Ovary (tissue), 9 donors: ENCODE results near the gene EFTUD2. TPM values are rescaled to one million over a fixed set of nuclear protein-coding genes. Genes with fewer than 3 reads are reported as not detected.

Experiments
- DNase-seq, 5 donors: peaks; one replicate each; pipeline ENCODE4 v3.0.0-alpha.2; 2019 to 2020
- H3K27ac ChIP-seq, 2 donors: fragments of 200-600 bp; one replicate each; pipeline versions ENCODE4 v1.5.1 to v1.8.0; 2019 to 2022
- H3K27me3 ChIP-seq: fragments of 200-600 bp; one replicate; pipeline ENCODE4 v1.8.0; 2022
- H3K36me3 ChIP-seq: fragments of 200-600 bp; sonication (generic); one replicate; pipeline ENCODE4 v1.5.1; 2019
- H3K4me1 ChIP-seq: one replicate; pipeline ENCODE4 v1.8.1; 2013; ENCODE audit warnings: mild to moderate bottlenecking, moderate library complexity; ENCODE audit not compliant: insufficient read depth
- H3K4me3 ChIP-seq: fragments of 200-600 bp; sonication (generic); one replicate; pipeline ENCODE4 v1.5.1; 2017
- H3K9me3 ChIP-seq, 2 donors: fragments of 200-600 bp in 1 of 2; sonication (generic) in 1 of 2; one replicate each; pipeline versions ENCODE4 v1.5.1 to v1.8.1; 2013 to 2019; ENCODE audit warnings: mild to moderate bottlenecking in 1 of 2, moderate library complexity in 1 of 2
- EP300 ChIP-seq: sonication (generic); formaldehyde crosslinking; IDR thresholded peaks from one replicate; pipeline ENCODE4 v1.6.1; 2017; ENCODE audit warnings: antibody characterized with exemption
- POLR2A ChIP-seq: fragments of 450-650 bp; IDR thresholded peaks from one replicate; pipeline ENCODE4 v1.6.1; 2017; ENCODE audit warnings: antibody characterized with exemption, mild to moderate bottlenecking, moderate library complexity
- WGBS, 3 donors: extraction: QIAGEN DNeasy Blood & Tissue Kit in 1 of 3; methylation state at CpG; one replicate each; pipeline versions ENCODE4 v1.1.5 to v1.1.7; 2013 to 2017; 5-methylcytosine and 5-hydroxymethylcytosine counted together
- intact Hi-C, 4 donors: fragments of 100-400 bp; cut with DNase I; formaldehyde crosslinking; loops; one replicate each; pipeline versions ENCODE4 v1.11.0 to v1.15.1; 2022 to 2023
- polyA plus RNA-seq, 2 donors: library from polyadenylated mRNA; stranded (reverse); fragments of 200-250 nt in 1 of 2; fragments of 350-450 nt in 1 of 2; fragmentation: Illumina TruSeq in 1 of 2; extraction: RNeasy Lipid Tissue Mini Kit (QIAGEN cat#74804) in 1 of 2; gene quantifications; one replicate each; pipeline ENCODE4 v1.2.3, GENCODE V29; 2013 to 2014
- total RNA-seq, 7 donors: library from RNA; depleted of rRNA in 2 of 7; stranded (reverse); fragments of >200 nt in 2 of 7; fragmentation: NEBNext Ultra II Directional in 3 of 7; extraction: Animal tissue kit (Norgen Biotek cat#: 25700) in 3 of 7; gene quantifications; one replicate each; pipeline versions ENCODE4 v1.1.0 to v1.2.4, GENCODE V29; 2016 to 2023
- TF ChIP-seq, protein P1 (sequence below), 3 donors: fragments of 450-650 bp in 2 of 3; fragments of 200-600 bp in 1 of 3; IDR thresholded peaks; one replicate each; pipeline versions ENCODE4 v1.5.1 to v1.8.0; 2016 to 2022; ENCODE audit warnings: antibody characterized with exemption in 3 of 3, mild to moderate bottlenecking in 1 of 3
- donor health status: DM: no; HTN: no; CAD: no; lungs with moderate emphysema.
- donor health status: DM: no; HTN: no; CAD: no.
- donor health status: Bipolar disorder and iron deficiency.
- donor health status: DM: yes; HTN: yes; CAD: no.
- donor health status: DM: no; HTN: no; CAD: no.
- donor health status: DM: yes; HTN: yes; CAD: no.

The EFTUD2 gene
- total and polyA plus RNA-seq, 9 donors, result 22.2 to 111 (median 62.5) TPM

DNA sequence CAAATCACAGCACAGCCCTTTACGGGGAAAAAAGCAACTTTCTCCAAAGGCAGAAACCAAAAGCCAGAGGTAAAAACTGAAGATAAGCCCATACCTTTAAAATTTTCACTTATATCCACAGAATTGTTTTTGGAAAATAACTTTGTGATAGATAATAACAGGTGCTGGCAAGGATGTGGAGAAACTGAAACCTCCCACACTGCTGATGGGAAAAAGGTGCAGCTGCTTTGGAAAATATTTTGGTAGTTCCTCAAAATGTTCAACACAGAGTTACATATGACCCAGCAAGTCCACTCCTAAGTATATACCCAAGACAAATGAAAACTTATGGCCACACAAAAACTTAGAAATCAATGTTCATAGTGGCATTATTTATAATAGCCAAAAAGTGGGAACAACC is 12.2 kb downstream of the EFTUD2 start:
- no peak overlapping the region for H3K4me3 ChIP-seq
- intact Hi-C loops, result no loop called here
- 42 to 50% (median 45%) methylated on average over 1 of the region's 1 CpG for WGBS, 3 donors
- no peak for DNase-seq
- H3K27ac ChIP-seq, result no peak overlapping the region
- TF ChIP-seq EP300, result no peak
- TF ChIP-seq POLR2A, result no peak
- TF ChIP-seq, protein P1, sequence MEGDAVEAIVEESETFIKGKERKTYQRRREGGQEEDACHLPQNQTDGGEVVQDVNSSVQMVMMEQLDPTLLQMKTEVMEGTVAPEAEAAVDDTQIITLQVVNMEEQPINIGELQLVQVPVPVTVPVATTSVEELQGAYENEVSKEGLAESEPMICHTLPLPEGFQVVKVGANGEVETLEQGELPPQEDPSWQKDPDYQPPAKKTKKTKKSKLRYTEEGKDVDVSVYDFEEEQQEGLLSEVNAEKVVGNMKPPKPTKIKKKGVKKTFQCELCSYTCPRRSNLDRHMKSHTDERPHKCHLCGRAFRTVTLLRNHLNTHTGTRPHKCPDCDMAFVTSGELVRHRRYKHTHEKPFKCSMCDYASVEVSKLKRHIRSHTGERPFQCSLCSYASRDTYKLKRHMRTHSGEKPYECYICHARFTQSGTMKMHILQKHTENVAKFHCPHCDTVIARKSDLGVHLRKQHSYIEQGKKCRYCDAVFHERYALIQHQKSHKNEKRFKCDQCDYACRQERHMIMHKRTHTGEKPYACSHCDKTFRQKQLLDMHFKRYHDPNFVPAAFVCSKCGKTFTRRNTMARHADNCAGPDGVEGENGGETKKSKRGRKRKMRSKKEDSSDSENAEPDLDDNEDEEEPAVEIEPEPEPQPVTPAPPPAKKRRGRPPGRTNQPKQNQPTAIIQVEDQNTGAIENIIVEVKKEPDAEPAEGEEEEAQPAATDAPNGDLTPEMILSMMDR (IDR thresholded peaks at IDR 0.05), result no peak
- H3K4me1 ChIP-seq, result peaks cover 4% of the 10 kb centered on the region
- H3K27me3 ChIP-seq, result no peaks in the 10 kb centered on the region
- no peaks in the 10 kb centered on the region for H3K9me3 ChIP-seq
- no peaks in the 10 kb centered on the region for H3K36me3 ChIP-seq

GRCh38 chr17:44884941-44885340 is 14.3 kb downstream of the EFTUD2 start:
- Histone ChIP-seq H3K27ac (no peak overlapping the region), H3K36me3 (no peaks in the 10 kb centered on the region), H3K27me3 (no peaks in the 10 kb centered on the region), H3K4me3 (no peak overlapping the region), H3K4me1 (peaks cover 4% of the 10 kb centered on the region), H3K9me3 (no peaks in the 10 kb centered on the region)
- 33 to 48% (median 36%) methylated on average over 2 of the region's 2 CpGs for WGBS, 3 donors
- no peak for DNase-seq
- TF ChIP-seq POLR2A, result no peak
- no peak for TF ChIP-seq EP300
- TF ChIP-seq, protein P1 (IDR thresholded peaks at IDR 0.05), result no peak
- intact Hi-C loops, result no loop called here

- H3K27me3 ChIP-seq, result no peaks in the 10 kb centered on the region
- no peaks in the 10 kb centered on the region for H3K36me3 ChIP-seq
- no peaks in the 10 kb centered on the region for H3K9me3 ChIP-seq
- WGBS, 3 donors, result 83 to 90% (median 86%) methylated on average over 4 of the region's 4 CpGs
- no peak overlapping the region for H3K27ac ChIP-seq
- DNase-seq, result no peak
- no peak for TF ChIP-seq EP300
- TF ChIP-seq POLR2A, result no peak
- TF ChIP-seq, protein P1 (IDR thresholded peaks at IDR 0.05), result no peak
- no peaks in the 10 kb centered on the region for H3K4me1 ChIP-seq
- H3K4me3 ChIP-seq, result no peak overlapping the region
- intact Hi-C loops, result no loop called here
These were observed 18.1 kb downstream of the EFTUD2 start for GRCh38 chr17:44881145-44881544.

DNA sequence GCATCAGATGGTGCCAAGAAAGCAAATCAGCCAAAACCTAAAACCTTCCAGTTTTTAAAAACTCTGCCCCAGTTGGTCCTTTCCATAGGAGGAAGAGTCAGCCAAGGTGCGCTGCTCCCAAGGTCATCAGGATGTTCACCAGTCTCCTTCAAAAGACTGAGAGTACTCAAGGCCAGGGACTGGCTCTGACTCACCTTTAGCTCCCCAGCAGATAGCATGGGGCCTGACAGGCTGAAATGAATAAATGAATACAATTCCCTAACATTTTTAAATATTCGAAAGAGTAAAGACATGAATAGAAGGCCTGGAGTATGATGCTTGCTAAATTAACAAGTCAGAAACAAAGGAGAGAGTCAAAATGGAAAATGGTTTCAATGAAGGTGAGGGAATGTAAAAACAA is 19.2 kb downstream of the EFTUD2 start:
- intact Hi-C loops, result no loop called here
- Histone ChIP-seq H3K27me3 (no peaks in the 10 kb centered on the region), H3K4me1 (no peaks in the 10 kb centered on the region), H3K27ac (no peak overlapping the region), H3K36me3 (no peaks in the 10 kb centered on the region), H3K4me3 (no peak overlapping the region), H3K9me3 (no peaks in the 10 kb centered on the region)
- TF ChIP-seq EP300, result no peak
- TF ChIP-seq POLR2A, result no peak
- TF ChIP-seq, protein P1 (IDR thresholded peaks at IDR 0.05), result no peak
- DNase-seq, result no peak
- 74 to 89% (median 76%) methylated on average over 2 of the region's 2 CpGs for WGBS, 3 donors

GRCh38 chr17:44879376-44879775 is 19.9 kb downstream of the EFTUD2 start:
- Histone ChIP-seq H3K27ac (no peak overlapping the region), H3K27me3 (no peaks in the 10 kb centered on the region), H3K4me1 (no peaks in the 10 kb centered on the region), H3K4me3 (no peak overlapping the region), H3K9me3 (no peaks in the 10 kb centered on the region), H3K36me3 (no peaks in the 10 kb centered on the region)
- DNase-seq, result no peak
- WGBS, 3 donors, result 88 to 96% (median 96%) methylated on average over 6 of the region's 6 CpGs
- intact Hi-C loops, result no loop called here
- TF ChIP-seq, protein P1 (IDR thresholded peaks at IDR 0.05), result no peak
- no peak for TF ChIP-seq POLR2A
- no peak for TF ChIP-seq EP300
